Ishikawa (cell line): ENCODE measurements around the gene REEP2.

ENCODE experiments used
- CREB1 ChIP-seq: IDR thresholded peaks from 2 replicates; pipeline ENCODE4 v1.6.1; 2012; ENCODE audit warnings: low read depth
- EP300 ChIP-seq: IDR thresholded peaks from 2 replicates; pipeline ENCODE4 v1.6.1; 2012; ENCODE audit warnings: borderline replicate concordance
- YY1 ChIP-seq: IDR thresholded peaks from 2 replicates; pipeline ENCODE4 v1.6.1; 2012; ENCODE audit warnings: low read depth
- TF ChIP-seq, protein P1 (sequence below): IDR thresholded peaks from 2 replicates; pipeline ENCODE4 v1.6.1; 2012

DNA sequence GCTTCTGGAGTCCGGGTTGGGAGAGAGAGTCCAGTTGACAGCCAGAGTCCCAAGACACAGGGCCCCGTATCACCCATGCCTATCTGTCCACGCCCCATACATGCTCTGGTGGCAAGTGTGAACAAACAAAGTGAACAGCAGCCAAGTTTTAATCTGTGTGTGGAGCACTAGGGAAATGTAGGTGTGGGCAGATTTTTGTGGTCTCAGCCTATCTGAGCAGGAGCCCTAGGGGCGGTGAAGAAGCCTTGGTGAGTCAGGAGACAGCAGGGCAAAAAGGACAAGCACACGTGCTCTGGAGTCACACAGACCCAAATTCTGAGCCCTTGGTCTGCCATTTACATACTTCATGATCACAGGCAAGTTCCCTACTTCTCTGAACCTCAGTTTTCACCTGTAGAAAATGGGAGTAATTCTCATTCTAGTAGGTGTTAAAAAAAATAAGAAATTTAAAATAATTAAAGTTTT, 49.7 kb downstream of the REEP2 start:
- TF ChIP-seq EP300 (no peak), YY1 (no peak), CREB1 (no peak)
- TF ChIP-seq, protein P1, sequence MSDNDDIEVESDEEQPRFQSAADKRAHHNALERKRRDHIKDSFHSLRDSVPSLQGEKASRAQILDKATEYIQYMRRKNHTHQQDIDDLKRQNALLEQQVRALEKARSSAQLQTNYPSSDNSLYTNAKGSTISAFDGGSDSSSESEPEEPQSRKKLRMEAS, result no peak
